GM18511 (cell line): ENCODE data around the gene COL25A1.
"Not testable (repeated sequence)": the region's sequence is repeated elsewhere in the genome, so short reads cannot be mapped to it uniquely, and the experiment has no call there.

Experiments
- ATAC-seq: cut with Tn5 transposase; IDR thresholded peaks from one replicate; pipeline ENCODE4 v1.9.1; 2021; ENCODE audit warnings: mild to moderate bottlenecking, moderate library complexity; ENCODE audit not compliant: unreplicated experiment

COL25A1 gene

GRCh38 chr4:109020861-109021260 lies 281.6 kb downstream of the COL25A1 start:
- no peak for ATAC-seq

- no peak for ATAC-seq
Measured at GRCh38 chr4:109016200-109016599, 286.3 kb downstream of the COL25A1 start.

GRCh38 chr4:109015413-109015810 lies 287.0 kb downstream of the COL25A1 start:
- ATAC-seq, result no peak

- ATAC-seq, result no peak
Measured at GRCh38 chr4:109014593-109015412, 287.7 kb downstream of the COL25A1 start.

GRCh38 chr4:109012286-109012880 lies 290.1 kb downstream of the COL25A1 start:
- no peak for ATAC-seq

GRCh38 chr4:109011241-109012026 lies 291.0 kb downstream of the COL25A1 start:
- ATAC-seq, result no peak

- ATAC-seq, result no peak
Measured at GRCh38 chr4:109010521-109010920, 291.9 kb downstream of the COL25A1 start.

- no peak for ATAC-seq
Measured at GRCh38 chr4:109009909-109010308, 292.5 kb downstream of the COL25A1 start.

GRCh38 chr4:109007976-109008375 lies 294.5 kb downstream of the COL25A1 start:
- ATAC-seq, result no peak

- no peak for ATAC-seq
Measured at GRCh38 chr4:109005523-109005922, 296.9 kb downstream of the COL25A1 start.

- ATAC-seq, result no peak
Measured at GRCh38 chr4:109004418-109004817, 298.0 kb downstream of the COL25A1 start.

- no peak for ATAC-seq
Measured at GRCh38 chr4:109003964-109004363, 298.5 kb downstream of the COL25A1 start.

GRCh38 chr4:108991551-108992328 lies 310.7 kb downstream of the COL25A1 start:
- no peak for ATAC-seq

- ATAC-seq, result peak; percentile 86
Measured at GRCh38 chr4:108988464-108989195, 313.8 kb downstream of the COL25A1 start.

GRCh38 chr4:108984495-108984894 lies 318.0 kb downstream of the COL25A1 start:
- ATAC-seq, result not testable (repeated sequence)

GRCh38 chr4:108982402-108983185 lies 319.9 kb downstream of the COL25A1 start:
- ATAC-seq, result no peak

- no peak for ATAC-seq
Measured at GRCh38 chr4:108980455-108981239, 321.8 kb downstream of the COL25A1 start.

GRCh38 chr4:108979759-108980158 lies 322.7 kb downstream of the COL25A1 start:
- ATAC-seq, result no peak

- no peak for ATAC-seq
Measured at GRCh38 chr4:108978066-108978465, 324.4 kb downstream of the COL25A1 start.
